Fibroblast of skin of abdomen (primary cell): Measurements from ENCODE around the gene CAB39L.

Source experiments
- DNase-seq: peaks from one replicate; pipeline ENCODE4 v3.0.0-alpha.2; 2013

CAB39L gene

DNA sequence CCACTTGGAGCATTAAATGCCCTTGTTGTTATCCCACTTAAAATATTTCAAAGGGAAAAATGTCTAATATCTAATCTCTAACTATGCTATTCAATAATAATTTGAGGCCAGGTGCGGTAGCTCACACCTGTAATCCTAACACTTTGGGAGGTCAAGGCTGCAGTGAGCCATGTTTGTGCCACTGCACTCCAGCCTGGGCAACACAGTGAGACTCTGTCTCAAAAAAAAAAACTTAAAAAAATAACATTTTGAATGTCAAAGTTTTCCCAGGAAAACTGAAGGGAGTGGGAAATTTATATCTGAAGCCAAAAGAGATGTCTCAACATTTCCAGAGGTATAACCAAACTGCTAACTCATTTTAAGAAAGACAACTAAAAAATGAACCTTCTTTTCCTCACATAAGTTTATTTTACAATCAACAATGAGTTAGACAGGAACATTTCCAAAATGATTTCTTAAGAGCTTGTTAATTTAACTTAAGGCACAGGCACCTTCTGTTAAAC, 47.9 kb downstream of the CAB39L start:
- DNase-seq, result no peak

DNA sequence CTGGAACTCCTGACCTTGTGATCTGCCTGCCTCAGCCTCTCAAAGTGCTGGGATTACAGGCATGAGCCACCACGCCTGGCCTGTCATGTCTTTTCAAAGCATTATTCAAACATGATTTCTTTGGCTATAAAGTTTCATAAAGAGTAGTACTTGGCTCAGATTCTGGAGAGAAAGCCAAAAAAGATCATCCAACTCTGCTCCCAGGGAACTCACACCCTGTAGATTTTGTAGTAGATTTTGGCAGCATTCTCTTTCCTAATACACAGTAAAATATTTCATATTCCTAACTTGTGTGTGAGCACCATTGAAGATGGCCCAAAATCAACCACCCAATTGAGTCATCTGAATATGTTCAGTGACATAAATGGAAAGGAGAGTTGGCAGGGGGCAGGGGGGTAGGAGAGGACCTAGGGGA, 48.4 kb downstream of the CAB39L start:
- DNase-seq, result peak; percentile 4

DNA sequence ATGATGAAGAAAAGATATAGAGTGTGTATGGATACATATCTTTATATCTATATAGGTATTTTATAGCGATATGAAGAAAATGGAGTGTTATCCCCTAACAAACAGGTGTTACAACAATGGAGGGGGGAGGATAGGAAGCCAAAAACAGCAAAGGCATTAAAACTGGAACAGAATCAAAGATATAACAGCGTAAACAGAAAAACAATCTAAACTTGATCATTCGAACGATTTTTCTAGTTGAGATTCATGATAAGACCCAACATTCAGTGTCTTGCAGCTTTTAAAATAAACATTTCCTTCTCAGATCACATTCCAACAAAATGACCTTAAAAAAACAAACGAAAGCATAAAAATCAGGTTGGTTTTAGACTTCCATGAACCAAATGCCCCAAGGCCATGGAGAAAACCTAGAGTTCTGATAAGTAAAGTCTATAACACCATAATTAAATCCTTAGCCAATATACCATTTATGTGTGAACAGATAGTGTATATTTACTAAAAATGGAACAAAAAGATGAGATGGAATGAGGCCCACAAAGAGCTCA, 55.7 kb downstream of the CAB39L start:
- DNase-seq, result no peak

DNA sequence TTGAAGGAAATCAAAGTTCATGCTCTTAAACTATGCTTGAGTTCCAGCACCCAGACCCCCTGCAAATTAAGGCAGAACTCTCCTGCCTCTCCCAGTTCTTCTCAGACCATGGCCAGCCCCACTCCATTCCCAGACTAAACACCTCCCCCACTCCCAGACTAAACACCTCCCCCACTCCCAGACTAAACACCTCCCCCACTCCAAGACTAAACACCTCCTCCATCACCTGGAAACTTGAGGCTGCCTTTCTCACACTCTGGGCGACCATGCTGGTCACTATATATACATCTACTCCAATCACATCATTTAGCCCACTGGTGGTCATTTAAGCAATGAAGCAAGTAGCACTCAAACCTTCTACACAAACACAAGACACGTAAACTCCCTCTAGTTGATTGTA, 57.2 kb downstream of the CAB39L start:
- DNase-seq, result no peak

DNA sequence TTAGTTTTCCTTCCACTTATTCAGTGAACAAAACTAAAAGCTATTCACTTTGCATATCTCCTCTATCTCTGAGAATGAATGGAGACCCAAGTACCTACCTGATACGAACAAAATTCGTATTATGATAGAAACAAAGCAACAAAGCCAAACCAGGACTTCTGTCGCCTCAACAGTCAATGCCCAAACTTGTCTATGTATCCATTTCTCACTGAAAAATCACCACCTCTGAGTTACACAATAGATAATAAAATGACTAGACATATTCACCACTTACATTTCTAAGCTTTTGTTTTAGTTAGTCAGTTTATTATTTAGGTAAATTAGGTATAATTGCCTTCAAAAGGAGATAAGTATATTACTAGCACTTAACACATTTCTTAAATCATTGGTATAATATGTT, 67.7 kb downstream of the CAB39L start:
- no peak for DNase-seq

DNA sequence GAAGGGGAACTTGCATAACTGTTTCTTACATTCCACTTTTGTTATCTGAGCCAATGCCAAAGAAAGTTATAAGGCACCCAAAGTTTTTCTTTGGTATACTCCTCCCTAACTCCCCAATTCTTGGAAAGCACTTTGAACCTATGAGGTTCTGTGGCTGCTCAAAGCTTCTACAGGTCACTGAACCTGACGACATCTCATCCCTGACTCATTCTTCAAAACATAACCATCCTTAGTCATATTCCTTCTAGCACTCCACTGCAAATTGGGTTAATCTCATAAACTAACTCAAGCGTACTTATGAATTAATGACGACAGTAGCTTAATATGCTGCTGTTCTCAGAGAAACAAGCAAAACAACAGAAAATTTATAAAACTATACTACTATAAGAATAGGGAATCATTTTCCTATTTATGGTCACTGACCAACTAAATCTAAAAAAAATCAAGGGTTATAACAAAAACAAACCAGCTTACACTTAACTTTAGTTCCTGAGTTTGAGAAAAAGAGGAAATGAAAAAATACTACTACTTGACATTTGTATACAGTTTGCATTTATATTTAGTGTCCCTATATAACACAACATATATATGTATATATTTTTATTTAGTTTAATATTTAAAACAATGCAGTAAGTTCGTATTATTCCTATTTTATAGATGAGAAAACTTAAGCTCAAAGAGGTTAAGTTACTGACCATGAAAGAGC, 69.1 kb downstream of the CAB39L start:
- peak; percentile 25 for DNase-seq

DNA sequence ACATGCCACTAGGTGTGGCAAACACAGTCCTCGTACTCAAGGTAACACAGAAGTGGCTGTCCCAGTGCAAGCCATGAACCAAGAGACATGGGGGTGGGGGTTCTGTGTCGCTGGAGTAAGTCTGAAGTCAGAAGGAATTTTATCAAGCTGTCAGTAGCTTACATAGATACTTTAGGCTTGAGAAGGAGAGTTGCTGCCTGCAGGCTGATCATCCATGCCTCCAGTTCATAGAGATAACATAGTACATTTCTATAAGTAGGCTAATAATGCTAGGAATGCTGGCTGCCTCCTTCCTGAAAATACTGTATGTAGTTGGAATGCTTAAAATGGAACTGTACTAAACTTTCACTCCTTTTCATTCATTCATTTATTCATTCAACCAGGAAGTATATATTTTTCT, 70.1 kb downstream of the CAB39L start:
- DNase-seq, result peak; percentile 46

DNA sequence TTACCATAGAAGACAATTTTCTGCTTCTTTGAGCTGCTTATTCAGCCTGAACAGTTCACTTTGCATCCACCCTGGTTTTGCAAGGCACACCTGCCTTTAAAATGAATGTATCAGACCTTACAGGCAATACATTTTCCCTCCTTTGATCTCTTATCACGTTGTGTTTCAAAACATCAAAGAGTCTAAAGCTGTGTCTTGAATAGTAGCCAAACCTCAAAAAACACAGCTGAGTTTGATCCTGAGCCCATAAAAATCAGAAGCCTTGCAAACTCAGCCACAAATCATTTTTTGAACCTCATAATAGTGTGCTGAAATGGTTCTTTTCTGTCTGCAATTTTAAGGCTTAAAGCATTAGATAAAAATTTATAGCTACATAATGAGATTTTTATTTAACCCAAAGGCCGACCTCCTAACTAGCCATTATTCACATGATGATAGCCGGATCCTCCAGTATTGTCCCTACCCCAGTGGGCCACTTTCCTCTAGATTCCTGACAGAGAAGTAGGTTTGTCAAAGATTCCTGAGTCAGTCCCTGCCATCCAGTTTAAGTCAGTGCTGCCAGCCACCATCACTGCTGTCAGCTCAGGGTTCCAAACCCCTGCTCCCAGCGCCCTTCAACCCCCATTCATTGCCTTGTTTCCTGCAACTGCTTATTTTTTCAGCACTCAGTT, 71.8 kb downstream of the CAB39L start:
- peak; percentile 14 for DNase-seq

DNA sequence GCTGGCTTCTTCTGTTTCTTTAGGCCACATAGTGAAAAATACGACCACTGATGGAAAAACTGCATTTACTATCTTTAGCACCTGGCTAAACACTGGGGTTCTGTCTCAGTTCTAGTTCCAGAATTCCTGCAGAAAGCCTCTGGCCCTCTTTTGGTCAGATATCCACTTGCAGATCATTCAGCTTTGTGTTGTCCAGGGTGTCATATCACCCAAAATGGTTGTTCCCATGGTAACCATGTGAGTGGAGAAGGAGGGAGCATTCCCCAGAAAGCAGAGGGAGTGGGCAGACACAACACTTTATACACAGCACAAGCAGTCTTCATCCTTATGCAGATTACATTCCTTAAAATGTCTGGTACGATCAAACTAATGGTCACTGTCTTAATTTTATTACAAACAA, 73.5 kb downstream of the CAB39L start:
- no peak for DNase-seq

DNA sequence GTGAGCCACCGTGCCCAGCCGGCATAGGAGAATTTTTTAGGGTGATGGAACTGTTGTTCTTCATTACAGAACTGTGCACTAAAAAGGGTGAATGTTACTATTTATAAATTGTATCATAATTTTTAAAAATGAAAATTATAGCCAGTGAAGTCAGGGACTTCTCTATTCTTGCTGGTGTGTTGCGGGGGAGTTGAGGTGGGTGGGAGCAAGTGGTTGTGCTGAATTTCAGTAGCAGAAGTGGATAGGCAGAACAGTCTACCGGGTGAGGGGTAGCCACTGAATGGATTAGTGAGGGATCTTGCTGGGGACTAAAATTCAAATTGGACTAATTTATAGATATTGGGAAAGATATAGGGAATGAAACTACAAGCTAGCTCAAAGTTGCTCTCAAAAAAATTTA, 74.0 kb downstream of the CAB39L start:
- DNase-seq, result no peak

DNA sequence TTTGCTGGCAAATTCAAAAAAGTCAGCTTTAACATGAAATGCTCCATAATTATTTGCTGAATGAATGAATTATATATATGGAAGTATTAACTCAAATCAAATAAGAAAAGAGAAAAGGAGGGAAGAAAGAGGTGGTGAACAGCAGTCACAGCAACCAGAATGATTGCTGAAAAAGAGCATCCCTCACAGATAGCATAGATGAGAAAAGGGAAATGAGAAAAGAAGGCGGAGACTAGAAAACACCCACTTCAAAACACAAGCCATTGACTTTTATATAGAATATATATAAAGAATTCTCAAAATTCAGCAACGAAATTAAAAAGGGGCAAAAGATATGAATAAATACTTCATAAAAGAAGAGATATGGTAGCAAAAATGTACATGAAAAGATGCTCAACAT, 75.2 kb downstream of the CAB39L start:
- no peak for DNase-seq

DNA sequence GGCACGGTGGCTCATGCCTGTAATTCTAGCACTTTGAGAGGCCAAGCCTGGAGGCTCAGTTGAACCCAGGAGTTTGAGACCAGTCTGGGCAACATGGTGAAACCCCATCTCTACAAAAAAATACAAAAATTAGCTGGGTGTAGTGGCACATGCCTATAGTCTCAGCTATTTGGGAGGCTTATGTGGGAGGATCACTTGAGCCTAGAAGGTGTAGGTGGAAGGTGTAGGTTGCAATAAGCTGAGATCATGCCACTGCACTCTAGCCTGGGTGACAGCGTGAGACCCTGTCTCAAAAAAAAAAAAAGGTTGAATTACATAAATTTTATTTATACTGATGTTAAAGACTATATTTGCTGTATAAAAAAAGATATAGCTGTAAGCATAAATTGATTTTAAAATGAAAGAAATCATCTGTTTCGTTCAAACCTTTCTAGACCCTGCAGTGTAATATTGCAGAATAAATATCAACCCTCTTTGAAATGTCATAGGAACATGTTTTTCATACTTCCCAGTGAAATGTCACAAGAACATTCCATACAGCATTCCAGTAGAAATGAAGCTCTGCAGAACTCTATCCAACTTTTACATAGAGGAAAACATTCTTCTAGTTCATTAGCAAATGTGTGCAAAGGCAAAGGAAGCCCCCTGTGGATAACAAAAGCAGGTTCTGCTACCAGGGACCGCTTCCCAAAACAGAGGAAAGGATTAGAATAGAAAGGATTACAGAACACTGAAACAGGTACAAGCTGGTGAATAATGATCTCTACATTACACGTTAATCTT, 76.0 kb downstream of the CAB39L start:
- peak; percentile 28 for DNase-seq

DNA sequence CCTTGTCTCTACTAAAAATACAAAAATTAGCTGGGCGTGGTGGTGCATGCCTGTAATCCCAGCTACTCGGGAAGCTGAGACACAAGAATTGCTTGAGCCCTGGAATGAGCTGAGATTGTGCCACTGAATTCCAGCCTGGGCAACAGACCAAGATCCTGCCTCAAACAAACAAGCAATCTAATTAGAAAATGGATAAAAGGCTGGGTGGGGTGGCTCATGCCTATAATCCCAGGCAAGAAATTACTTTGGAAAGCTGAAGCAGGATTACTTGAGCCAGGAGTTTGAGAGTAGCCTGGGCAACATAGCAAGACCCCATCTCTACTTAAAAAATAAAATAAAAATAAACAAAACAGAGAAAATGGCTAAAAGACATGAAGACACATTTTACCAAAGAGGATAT, 77.0 kb downstream of the CAB39L start:
- peak; percentile 26 for DNase-seq

DNA sequence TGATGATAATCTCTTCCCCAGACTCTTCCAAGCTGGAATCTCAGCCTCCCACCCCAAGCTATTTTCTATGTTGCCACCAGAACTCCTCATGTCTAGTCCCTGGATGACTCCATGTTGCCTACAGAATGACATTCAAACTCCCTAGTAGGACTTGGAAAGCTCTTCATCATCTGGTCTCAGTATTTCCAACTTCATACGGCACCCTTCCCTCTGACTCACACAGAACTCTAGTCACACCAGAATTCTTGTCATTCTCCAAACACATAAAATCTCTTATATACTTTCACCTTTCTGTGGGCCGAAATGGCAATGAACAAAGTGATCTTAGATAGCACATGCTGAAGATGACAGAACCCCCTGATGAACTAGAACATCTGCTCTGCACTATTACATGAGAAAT, 86.2 kb downstream of the CAB39L start:
- DNase-seq, result peak; percentile 62

DNA sequence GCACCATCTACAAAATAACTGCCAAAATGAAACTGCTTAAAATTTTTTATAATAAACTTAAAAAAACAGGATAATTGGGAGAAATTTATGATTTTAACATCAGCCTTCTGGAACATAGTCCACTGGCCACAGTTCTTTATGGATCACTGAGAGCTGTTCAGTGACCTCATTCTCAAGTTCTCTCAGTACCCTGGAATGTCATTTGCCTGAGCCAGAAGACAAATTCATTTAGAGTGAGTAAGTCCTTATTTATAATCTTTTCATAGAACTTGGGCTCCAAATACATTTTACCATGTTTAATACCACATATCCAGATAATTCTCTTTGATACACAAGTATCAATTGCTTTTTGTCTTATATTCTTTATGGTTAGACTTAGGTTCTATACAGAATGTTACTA, 87.6 kb downstream of the CAB39L start:
- DNase-seq, result peak; percentile 89

DNA sequence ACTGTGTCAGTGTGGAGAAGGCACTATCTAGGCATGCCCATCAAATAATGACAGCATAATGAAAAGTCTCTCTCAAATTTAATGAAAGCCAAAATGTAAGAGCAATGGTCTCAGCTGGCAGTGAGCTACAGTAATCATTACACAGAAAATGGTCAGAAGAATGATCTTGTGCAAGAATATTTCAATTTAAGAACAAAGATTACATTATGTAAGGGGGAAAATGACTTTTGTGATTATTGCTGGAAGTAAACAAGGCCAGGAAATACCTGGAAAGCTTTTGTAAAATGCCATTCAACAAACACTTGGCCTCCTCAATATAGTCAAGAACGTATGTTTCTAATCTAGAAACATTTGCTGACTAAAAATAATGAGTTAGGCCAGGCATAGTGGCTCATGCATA, 89.1 kb downstream of the CAB39L start:
- DNase-seq, result no peak

DNA sequence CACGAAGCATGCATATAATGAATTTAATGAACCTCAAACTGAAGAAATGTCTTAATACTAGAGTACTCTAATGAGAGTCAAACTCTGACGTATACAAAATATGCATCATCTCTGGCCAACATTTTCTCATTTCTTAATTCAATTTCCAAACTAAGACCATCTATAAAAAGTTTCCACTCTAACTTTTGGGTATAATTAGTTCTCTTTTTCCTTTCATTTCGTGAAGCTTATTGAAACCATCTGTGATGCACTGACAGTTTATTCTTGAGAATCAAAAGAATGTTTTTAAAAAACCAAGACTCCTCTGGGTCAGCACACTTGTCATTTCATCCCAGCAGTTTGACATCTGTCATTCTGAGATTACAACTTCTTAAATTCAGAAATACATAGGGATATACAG, 90.0 kb downstream of the CAB39L start:
- peak; percentile 21 for DNase-seq

DNA sequence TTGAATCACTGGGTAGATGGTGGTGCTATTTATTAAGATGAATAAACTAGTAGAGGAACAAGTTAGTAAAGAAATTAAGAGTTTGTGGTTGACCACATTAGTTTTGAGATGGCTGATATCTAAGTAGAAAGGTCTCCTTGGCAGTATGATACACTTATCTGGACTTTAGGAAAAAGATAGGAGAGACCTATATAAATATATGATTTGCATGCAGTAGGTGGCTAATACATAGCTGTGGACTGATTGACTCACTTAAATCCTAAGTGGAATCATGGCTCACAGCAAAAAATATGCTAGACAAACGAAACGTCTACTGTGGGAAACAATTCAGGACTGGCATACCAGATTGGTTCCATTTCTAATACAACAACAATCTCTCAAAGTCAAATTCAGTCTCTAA, 92.0 kb downstream of the CAB39L start:
- DNase-seq, result no peak

DNA sequence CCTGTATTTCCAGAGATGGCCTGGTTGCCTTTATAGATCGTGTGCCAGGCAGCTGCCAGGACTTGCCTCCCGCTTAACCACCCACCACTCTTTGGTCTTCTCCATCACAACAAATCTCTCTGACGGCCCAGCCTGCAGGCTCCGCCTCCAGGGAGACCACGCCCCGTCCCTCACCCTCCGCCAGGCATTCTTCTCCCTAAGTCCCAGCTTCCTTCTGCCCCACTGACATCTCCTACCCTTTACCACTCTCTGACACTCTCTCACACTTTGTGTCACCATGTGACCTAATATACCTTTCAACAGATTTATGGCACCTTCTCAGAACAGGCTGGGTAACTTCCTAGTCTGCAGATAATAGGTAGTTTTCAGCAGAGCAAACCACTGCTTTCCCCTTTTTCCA, 95.1 kb downstream of the CAB39L start:
- no peak for DNase-seq

DNA sequence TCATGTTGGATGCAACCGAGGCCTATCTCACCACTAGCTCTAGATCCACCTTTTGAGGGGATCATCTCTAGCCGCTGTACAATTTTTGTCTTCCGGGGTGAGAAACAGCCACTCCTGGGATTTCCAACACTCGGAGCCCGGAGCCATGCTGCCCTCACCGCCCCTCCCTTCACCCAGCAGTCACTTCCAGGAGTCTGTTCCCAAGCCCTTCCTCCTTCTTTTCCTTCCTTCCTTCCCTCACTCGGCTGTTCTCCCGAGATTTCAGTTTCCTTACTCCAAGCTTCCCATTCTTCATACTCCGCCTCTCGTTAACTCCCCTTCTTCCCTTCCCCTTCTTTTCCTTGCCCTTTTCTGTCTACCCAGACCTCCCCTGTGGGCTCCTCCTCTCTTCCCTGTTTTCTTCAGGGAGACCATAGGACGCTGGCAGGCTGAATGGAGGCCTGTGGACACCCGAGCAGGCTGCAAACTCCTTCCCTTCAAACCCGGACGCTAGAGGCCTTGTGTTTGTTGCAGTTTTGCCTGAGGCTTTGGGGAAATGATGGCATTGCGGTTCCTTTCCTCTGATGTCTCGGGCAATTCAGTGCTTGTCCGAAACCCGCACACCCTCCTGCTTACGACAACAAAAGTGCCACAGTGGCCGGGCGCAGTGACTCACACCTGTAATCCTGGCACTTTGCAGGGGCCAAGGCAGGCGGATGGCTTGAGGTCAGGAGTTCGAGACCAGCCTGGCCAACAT, 96.0 kb downstream of the CAB39L start:
- no peak for DNase-seq

DNA sequence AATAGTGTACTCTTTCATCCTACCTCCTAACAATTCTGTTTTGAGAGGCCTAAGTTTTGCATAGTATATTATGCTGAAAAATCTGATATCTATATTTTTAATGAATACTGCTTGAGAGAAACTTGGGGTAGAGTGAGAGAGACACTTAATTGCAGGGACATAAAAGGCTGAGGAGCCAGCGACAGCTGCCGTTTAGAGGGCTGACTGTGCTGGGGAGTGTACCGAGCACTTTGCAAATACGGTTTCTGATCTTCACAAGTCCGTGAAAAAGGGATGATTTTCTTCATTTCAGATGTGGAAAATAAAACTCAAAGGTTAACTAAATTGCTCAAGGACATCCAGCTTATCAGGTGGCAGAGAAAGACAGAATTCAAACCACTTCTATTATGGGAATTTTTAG, 97.4 kb downstream of the CAB39L start:
- DNase-seq, result no peak

DNA sequence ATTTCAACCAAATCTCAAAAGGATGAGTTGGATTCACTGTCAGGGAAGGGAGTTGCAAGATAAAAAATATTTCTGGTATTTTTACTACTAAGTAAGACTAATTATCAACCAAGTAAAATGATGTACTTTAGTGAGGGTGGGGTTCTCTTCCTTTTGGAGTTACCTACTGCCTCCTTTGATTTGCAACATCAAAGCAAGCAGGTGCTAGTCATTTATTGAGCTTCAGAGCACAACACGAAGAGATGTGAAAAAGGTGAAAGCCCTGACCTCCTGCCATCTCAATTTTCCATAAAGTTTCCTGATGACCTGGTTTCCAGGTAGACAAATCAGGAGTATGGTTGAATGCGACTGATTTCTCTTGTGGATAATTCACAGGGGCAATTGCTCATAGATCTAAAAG, 100.1 kb downstream of the CAB39L start:
- no peak for DNase-seq

DNA sequence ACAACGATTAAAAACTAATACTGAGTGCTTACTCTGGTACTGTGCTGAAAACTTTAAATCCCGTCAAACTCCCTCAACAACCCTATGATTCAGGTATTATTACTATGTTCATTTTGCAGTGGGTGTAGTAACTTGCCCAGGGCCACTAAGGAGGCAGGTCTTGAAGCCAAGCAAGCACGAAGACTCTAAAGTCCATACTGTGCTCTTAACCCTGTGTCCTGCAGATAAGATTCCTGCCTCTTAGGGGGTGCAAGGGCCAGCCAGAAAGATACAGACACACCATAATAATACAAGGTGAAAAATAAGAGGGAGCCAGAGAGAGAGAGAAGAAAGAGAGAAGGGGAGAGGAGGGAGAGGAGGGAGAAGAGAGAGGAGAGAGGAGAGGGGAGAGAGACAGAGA, 100.6 kb downstream of the CAB39L start:
- no peak for DNase-seq
